GM18499 (cell line): ENCODE results near the gene RFNG.
A peak's percentile ranks its signal among the peaks of the same experiment; 100 is the strongest.

ENCODE experiments used
- ATAC-seq: cut with Tn5 transposase; IDR thresholded peaks from one replicate; pipeline ENCODE4 v1.9.1; 2021; ENCODE audit warnings: moderate number of reproducible peaks; ENCODE audit not compliant: insufficient read depth, unreplicated experiment

RFNG gene

DNA sequence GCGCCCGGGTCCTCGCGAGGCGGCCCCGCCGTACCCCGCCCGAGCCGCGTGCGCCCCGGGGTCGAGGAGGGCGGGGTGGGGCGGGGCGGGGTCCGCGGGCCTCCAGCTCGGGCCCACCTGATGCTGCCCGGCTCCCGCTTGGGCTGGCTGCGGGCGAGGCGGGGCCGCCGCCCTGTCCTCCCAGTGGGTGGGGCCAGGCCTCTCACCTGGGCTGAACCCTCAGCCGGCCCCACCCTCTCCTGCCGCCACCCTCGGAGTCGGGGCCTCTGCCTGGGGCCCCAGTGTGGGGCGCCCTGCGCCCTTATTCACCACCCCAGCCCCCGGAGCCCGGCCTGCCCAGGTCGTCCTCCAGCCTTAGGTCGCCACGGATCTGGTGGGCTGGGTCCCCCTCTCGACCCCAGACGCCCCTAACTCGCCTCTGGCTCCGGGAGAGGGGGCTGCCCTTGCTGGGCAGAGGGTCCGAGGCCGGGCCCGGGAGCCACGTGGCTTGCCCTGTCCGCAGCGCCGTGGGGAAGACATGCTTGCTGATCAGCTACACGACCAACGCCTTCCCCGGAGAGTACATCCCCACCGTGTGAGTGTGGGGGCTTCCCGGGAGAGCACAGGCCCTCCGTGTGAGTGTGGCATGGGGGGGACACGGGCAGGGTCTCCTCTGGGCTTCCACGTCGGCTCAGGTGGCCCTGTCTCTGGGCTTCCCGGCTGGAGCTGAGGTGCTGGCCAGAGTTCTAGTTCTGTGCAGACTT lies 19.6 kb downstream of the RFNG start:
- no peak for ATAC-seq

DNA sequence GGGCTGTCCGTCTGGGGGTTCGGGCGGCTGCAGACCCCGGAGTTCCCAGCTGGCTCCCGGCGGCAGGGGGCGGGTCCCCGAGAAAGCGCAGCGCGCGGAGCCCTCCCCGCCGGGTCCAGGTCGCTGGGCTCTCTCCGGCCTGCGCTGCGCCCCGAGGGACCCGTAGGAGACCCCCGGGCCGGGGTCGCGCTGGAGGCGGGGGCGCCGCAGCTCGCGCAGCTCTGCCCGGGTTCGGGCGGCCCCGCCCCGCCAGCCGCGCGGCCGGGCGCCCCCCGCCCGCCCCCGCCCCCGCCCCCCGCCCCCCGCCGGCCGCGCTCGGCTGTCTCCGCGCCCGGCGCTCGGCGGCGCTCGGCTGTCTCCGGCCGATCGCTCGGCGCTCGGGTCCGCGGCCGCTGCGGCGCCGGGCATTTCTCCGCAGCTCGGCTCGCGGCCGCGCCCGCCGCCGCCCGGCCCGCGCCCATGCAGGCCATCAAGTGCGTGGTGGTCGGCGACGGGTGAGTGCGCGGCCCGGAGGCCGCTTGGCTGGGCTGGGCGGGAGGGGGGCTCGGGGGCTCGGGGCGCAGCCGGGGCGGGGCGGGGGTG lies 20.2 kb downstream of the RFNG start, which contains the start of gene RAC3:
RAC3 (plus strand) TSS at position 376 of the 582 bp plus-strand sequence; CDS start at position 460, 84 bp downstream.
- ATAC-seq, result no peak

- ATAC-seq, result no peak
Observed at GRCh38 chr17:82030470-82031302, 20.9 kb downstream of the RFNG start.

DNA sequence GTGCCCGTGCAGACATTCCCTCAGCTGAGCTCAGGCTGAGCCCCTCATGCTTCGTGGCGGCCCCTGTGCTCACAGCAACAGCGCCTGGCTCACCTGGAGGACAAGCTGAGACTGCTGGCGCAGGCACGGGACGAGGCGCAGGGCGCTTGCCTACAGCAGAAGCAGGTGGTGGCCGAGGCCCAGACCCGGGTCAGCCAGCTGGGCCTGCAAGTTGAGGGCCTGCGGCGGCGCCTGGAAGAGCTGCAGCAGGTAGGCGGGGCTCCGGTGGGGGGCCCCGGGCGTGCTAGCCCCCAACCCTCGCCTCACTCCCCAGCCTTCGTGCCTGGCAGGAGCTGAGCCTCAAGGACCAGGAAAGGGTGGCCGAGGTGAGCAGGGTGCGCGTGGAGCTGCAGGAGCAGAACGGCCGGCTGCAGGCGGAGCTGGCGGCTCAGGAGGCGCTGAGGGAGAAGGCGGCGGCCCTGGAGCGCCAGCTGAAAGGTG lies 21.6 kb downstream of the RFNG start:
- no peak for ATAC-seq

GRCh38 chr17:82029391-82029790 lies 22.2 kb downstream of the RFNG start:
- ATAC-seq, result no peak

GRCh38 chr17:82028966-82029365 lies 22.6 kb downstream of the RFNG start:
- no peak for ATAC-seq

DNA sequence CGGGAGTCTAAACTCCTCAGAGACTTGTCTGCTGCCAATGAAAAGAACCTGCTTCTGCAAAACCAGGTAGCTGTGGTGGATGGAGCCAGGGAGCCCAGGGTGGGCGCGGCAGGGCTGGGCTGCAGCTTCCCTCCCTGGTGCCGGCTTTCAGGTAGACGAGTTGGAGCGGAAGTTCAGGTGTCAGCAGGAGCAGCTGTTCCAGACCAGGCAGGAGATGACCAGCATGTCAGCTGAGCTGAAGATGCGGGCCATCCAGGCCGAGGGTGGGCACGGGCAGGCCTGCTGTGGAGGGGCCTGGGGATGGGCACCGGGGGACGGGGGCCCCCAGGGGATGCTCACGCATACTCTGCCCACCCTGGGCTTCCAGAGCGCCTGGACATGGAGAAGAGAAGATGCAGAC lies 23.4 kb downstream of the RFNG start:
- no peak for ATAC-seq

GRCh38 chr17:82025401-82026107 lies 26.1 kb downstream of the RFNG start:
- no peak for ATAC-seq

DNA sequence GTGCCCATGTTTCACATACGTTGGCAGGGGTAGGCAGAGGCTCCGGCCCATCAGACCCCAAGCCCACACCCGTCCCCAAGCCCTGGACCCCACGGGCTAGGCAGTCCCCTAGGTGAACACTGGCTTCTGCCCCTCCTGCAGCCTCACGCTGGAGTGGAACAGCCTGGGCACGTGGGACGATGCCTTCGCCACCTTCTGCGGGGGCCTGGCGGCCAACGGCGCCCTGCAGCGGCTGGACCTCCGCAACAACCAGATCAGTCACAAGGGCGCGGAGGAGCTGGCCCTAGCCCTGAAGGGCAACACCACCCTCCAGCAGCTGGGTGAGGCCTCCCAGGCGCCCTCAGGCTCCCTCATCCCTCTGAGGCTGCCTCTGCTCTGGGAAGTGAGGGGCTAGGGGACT lies 26.8 kb downstream of the RFNG start:
- no peak for ATAC-seq

GRCh38 chr17:82023447-82024241 lies 28.0 kb downstream of the RFNG start:
- no peak for ATAC-seq

- ATAC-seq, result peak; percentile 58
Observed at GRCh38 chr17:82022981-82023446, 28.6 kb downstream of the RFNG start, which contains the start of gene LRRC45. Gene LRRC45, plus strand, starts transcription at chr17:82023305. Its CDS starts 339 bp downstream, at chr17:82023644.

- peak; percentile 5 for ATAC-seq
Observed at GRCh38 chr17:82022310-82022980, 29.2 kb downstream of the RFNG start, which contains the start of gene CENPX. Gene CENPX, minus strand, starts transcription at chr17:82022878. Its CDS starts 17 bp downstream, at chr17:82022861.

- no peak for ATAC-seq
Observed at GRCh38 chr17:82021900-82022309, 29.7 kb downstream of the RFNG start.

DNA sequence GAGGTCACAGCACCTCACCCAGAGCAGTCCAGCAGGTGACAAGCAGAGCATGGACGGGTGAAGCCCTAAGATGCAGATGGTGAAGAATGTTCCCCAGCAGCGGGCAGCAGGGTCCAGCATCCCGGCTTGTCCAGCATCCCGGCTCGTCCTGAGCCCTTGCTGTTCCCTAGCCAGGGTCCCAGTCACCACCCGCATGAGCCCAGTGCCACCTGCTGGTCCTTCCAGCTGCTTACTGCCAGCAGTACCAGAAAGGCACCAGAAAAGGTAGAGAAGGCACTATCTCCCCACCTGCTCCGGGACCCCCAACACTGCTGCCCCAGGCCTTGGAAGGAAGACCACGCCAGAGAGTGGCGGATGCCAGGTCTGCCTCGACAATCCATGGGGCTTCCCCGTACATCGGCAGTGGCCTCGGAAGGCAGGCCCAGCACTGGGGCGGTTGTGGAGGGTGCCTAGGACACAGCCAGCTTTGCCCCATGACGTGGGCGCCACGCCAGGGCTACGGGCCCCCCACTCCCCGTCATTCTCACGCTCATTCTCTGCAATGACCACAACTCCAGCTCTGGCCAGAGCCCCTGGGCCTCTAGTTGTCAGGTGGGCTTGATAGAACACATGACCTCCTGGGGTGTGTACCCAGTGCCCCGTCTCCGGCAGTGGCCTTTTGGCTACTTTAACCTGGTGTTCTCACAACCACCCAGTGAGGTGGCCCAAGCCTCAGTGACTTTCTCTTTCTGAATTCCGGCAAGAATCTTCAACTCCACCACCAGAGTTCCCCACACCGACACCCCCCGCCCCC lies 30.3 kb downstream of the RFNG start:
- ATAC-seq, result no peak

GRCh38 chr17:82020572-82021106 lies 31.0 kb downstream of the RFNG start:
- no peak for ATAC-seq

DNA sequence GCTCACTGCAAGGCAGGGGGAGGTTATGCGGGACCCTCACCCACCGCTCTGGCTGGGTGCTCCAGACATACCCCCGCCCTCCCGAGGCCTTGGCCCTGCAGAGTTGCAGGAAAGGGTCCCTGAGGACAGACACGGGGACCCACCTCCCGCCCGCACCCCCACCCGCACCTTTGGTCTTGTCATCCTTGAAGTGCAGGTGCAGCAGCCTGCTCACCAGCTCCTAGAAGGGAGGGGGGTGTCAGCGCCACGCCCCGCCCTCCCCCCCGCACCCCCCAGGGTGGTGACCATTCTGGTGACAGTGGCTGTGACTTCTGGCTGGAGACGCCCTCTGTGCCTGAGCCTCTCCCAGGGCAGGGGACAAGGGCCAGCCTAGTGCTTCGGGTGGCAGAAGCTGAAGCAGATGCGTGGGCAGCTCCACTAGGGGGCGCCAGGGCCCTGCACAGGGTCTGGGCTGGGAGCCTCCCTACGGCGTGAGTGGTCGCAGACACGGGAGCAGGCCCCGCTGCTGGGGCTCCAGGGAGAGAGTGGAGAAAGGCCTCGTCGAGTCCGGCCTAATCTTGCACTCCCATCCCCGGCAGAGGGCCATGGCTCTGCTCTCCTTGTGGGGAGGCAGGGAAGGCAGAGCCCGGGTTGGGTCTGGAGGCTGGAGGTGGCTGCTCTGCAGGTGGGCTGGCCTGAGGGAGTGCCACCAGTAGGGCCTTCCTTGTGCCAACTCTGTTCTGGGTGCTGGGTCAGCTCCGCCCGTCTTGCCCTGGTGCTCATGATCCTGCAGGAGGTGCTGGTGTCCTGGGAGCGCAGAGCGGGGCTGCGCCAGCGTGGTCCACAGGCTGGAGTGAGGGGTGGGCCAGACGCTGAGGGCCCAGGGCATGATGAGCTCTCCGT lies 31.7 kb downstream of the RFNG start:
- ATAC-seq, result no peak
